Astrocyte (in vitro differentiated cells and primary cell): ENCODE results near the gene YIPF6.

Experiments used
- CTCF ChIP-seq: IDR thresholded peaks from 2 replicates; pipeline ENCODE4 v1.5.1; 2011; ENCODE audit warnings: low read depth, mild to moderate bottlenecking, inconsistent platforms, low read length, moderate library complexity; ENCODE audit not compliant: insufficient read depth
- EZH2 ChIP-seq: IDR thresholded peaks from 2 replicates; pipeline ENCODE4 v1.6.1; 2012; ENCODE audit warnings: mild to moderate bottlenecking, low read length, inconsistent platforms; ENCODE audit not compliant: insufficient read depth

GRCh38 chrX:68461576-68461975 lies 37.3 kb upstream of the YIPF6 start:
- TF ChIP-seq CTCF (no peak), EZH2 (no peak)
